CD14-positive monocyte (primary cell): ENCODE measurements around the gene CAMK1D. TPM values are rescaled to one million over a fixed set of nuclear protein-coding genes. Genes with fewer than 3 reads are reported as not detected.

ENCODE experiments used
- DNase-seq, 3 donors: peaks; one replicate each; pipeline ENCODE4 v3.0.0-alpha.2; 2011 to 2022
- H2AFZ ChIP-seq: 2 replicates; pipeline ENCODE4 v1.6.0; 2012; ENCODE audit warnings: mild to moderate bottlenecking, low read depth, low read length, inconsistent platforms; ENCODE audit not compliant: insufficient read depth, poor library complexity, severe bottlenecking
- H3K27ac ChIP-seq, 2 donors: 1 replicate in 1 of 2; 2 replicates in 1 of 2; pipeline ENCODE4 v1.5.1; 2012 to 2013; ENCODE audit warnings: low read length in 2 of 2, control low read depth in 1 of 2, inconsistent platforms in 1 of 2, low read depth in 1 of 2, mild to moderate bottlenecking in 1 of 2
- H3K27me3 ChIP-seq, 2 donors: one replicate each; pipeline versions ENCODE4 v1.6.0 to v1.6.1; 2011 to 2013; ENCODE audit warnings: low read length in 2 of 2; ENCODE audit not compliant: control insufficient read depth in 2 of 2, insufficient read depth in 2 of 2
- H3K36me3 ChIP-seq, 2 donors: replicated peaks in 1 of 2; 1 replicate in 1 of 2; 2 replicates in 1 of 2; pipeline versions ENCODE4 v1.5.1 to v1.6.1; 2012 to 2013; ENCODE audit warnings: low read length in 2 of 2, control low read depth in 1 of 2, inconsistent platforms in 1 of 2, mild to moderate bottlenecking in 1 of 2; ENCODE audit not compliant: insufficient read depth in 2 of 2, control insufficient read depth in 1 of 2
- H3K4me1 ChIP-seq, 2 donors: 1 replicate in 1 of 2; 2 replicates in 1 of 2; pipeline versions ENCODE4 v1.5.1 to v1.6.1; 2012 to 2013; ENCODE audit warnings: low read length in 2 of 2, control low read depth in 1 of 2, inconsistent platforms in 1 of 2, mild to moderate bottlenecking in 1 of 2, moderate library complexity in 1 of 2; ENCODE audit not compliant: insufficient read depth in 2 of 2, control insufficient read depth in 1 of 2
- H3K4me2 ChIP-seq: replicated peaks from 2 replicates; pipeline ENCODE3; 2012; ENCODE audit warnings: low read length, moderate library complexity, mild to moderate bottlenecking; ENCODE audit not compliant: poor library complexity, severe bottlenecking; ENCODE audit errors: extremely low read depth
- H3K4me3 ChIP-seq, 3 experiments: fragments of 200-600 bp in 1 of 3; sonication (generic) in 1 of 3; replicated peaks in 1 of 3; 1 replicate in 2 of 3; 2 replicates in 1 of 3; pipeline ENCODE4 v1.5.1; 2011 to 2013; ENCODE audit warnings: low read length in 3 of 3, mild to moderate bottlenecking in 3 of 3, control low read depth in 2 of 3, low read depth in 2 of 3, inconsistent platforms in 1 of 3, moderate library complexity in 1 of 3
- H3K79me2 ChIP-seq: 2 replicates; pipeline ENCODE4 v1.6.0; 2012; ENCODE audit warnings: mild to moderate bottlenecking, control low read depth, inconsistent platforms, low read length, moderate library complexity; ENCODE audit not compliant: insufficient read depth
- H3K9ac ChIP-seq: 2 replicates; pipeline ENCODE4 v1.6.0; 2017; ENCODE audit warnings: low read length, mild to moderate bottlenecking; ENCODE audit not compliant: insufficient read depth, poor library complexity, severe bottlenecking
- H3K9me3 ChIP-seq, 2 donors: replicated peaks in 1 of 2; 1 replicate in 1 of 2; 2 replicates in 1 of 2; pipeline versions ENCODE4 v1.5.1 to v1.6.1; 2012 to 2013; ENCODE audit warnings: low read length in 2 of 2, control low read depth in 1 of 2; ENCODE audit not compliant: control insufficient read depth in 1 of 2, insufficient read depth in 1 of 2
- H4K20me1 ChIP-seq: 2 replicates; pipeline ENCODE4 v1.6.0; 2012; ENCODE audit warnings: mild to moderate bottlenecking, low read length, control low read depth, moderate library complexity; ENCODE audit not compliant: insufficient read depth
- H3K27ac Mint-ChIP-seq, 7 donors: one replicate each; pipeline ENCODE4 v1.8.0; 2020; ENCODE audit warnings: mild to moderate bottlenecking in 7 of 7, mixed read lengths in 7 of 7, moderate library complexity in 6 of 7, inconsistent platforms in 2 of 7
- H3K27me3 Mint-ChIP-seq, 3 donors: one replicate each; pipeline ENCODE4 v1.8.0; 2021 to 2022; ENCODE audit warnings: low read depth in 3 of 3, mild to moderate bottlenecking in 3 of 3, mixed read lengths in 3 of 3, moderate library complexity in 3 of 3, inconsistent platforms in 1 of 3
- H3K36me3 Mint-ChIP-seq, 2 donors: one replicate each; pipeline ENCODE4 v1.8.0; 2020; ENCODE audit warnings: mixed read lengths in 2 of 2, inconsistent platforms in 1 of 2, mild to moderate bottlenecking in 1 of 2
- H3K4me1 Mint-ChIP-seq: one replicate; pipeline ENCODE4 v1.8.0; 2020; ENCODE audit warnings: mild to moderate bottlenecking, mixed read lengths
- H3K4me3 Mint-ChIP-seq, 2 donors: one replicate each; pipeline ENCODE4 v1.8.0; 2020; ENCODE audit warnings: mild to moderate bottlenecking in 2 of 2, mixed read lengths in 2 of 2, moderate library complexity in 1 of 2
- H3K9me3 Mint-ChIP-seq, 7 donors: one replicate each; pipeline ENCODE4 v1.8.0; 2020 to 2022; ENCODE audit warnings: mixed read lengths in 7 of 7, mild to moderate bottlenecking in 6 of 7, moderate library complexity in 6 of 7, inconsistent platforms in 2 of 7
- WGBS: methylation state at CpG from one replicate; pipeline ENCODE4 v1.1.5; 2013; ENCODE audit warnings: missing lambda C conversion rate; ENCODE audit not compliant: insufficient coverage; 5-methylcytosine and 5-hydroxymethylcytosine counted together
- intact Hi-C, 2 donors: fragments of 100-400 bp; cut with micrococcal nuclease; formaldehyde crosslinking; loops; one replicate each; pipeline versions ENCODE4 v1.15.0 to v1.15.1; 2023
- polyA plus RNA-seq, 3 donors: library from polyadenylated mRNA; depleted of rRNA in 1 of 3; unstranded in 2 of 3; stranded (reverse) in 1 of 3; fragments of 300-500 nt in 2 of 3; fragments of >200 nt in 1 of 3; fragmentation: Illumina TruSeq in 2 of 3; gene quantifications; 1 replicate in 2 of 3; 2 replicates in 1 of 3; pipeline ENCODE4 v1.2.3, GENCODE V29; 2012 to 2021
- TF ChIP-seq, protein P1 (sequence below): fragments of 200-600 bp; IDR thresholded peaks from one replicate; pipeline ENCODE4 v1.8.0; 2022; ENCODE audit warnings: antibody characterized with exemption, mild to moderate bottlenecking

The CAMK1D gene
- polyA plus RNA-seq, 3 donors, result 6.7 to 11.8 (median 7.1) TPM

DNA sequence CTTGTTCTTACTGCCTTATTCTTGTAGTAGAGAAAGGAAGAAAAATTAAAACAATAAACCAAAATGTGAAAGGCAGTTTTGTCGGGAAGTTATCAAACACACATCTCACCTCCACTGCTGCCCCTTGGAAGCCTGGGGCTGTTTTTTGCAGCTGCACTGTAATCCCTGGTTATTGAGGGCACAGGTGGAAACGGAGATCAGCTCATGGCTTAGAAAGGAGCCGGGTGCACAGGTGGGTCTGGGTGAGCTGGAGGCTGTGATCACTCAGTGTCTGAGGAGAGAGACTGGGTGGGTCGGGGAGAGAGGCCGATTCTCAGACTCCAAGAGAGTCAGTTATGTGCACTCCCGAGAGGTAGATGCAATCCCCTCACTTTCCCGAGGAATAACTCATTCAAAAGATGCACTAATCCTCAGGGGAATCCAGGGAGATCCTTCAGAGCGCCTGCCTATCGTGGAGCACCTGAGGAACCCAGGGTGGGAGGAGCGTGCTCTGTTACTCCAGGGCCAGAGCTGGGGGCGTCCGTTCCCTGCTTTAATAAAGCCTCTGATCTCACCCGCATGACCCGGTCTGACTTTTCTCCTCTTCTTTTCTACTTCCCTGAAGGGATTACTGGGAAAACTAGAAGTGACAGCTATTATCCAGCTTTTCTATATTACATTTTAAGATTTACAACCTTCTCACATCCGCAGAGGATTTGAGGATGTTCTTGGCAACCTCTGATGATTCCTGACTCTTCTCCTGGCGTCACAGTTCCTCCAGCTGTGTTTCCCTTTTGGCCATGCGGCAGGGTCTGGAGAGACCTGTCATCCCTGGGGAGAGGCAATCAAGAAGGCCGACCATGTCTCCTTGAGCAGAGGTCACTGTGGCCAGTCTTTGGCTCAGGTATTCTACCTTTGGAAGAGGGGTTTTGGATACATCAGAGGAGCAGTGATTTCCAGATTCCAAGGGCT, 82.1 kb downstream of the CAMK1D start:
- H3K9me3 Mint-ChIP-seq, result peaks cover 0 to 2% (median 0%) of the 10 kb centered on the region in 7 donors
- H3K27ac Mint-ChIP-seq, result no peak overlapping the region
- no peaks in the 10 kb centered on the region for H3K4me1 Mint-ChIP-seq
- H2AFZ ChIP-seq, result no peak overlapping the region
- no peak overlapping the region for H3K4me3 ChIP-seq
- DNase-seq, result no peak
- H3K9me3 ChIP-seq, result no peaks in the 10 kb centered on the region
- H3K27ac ChIP-seq, result no peak overlapping the region
- H3K4me3 Mint-ChIP-seq, result no peak overlapping the region
- H4K20me1 ChIP-seq, result peaks cover 86% of the 10 kb centered on the region
- no peaks in the 10 kb centered on the region for H3K27me3 ChIP-seq
- no peak overlapping the region for H3K4me2 ChIP-seq
- TF ChIP-seq, protein P1, sequence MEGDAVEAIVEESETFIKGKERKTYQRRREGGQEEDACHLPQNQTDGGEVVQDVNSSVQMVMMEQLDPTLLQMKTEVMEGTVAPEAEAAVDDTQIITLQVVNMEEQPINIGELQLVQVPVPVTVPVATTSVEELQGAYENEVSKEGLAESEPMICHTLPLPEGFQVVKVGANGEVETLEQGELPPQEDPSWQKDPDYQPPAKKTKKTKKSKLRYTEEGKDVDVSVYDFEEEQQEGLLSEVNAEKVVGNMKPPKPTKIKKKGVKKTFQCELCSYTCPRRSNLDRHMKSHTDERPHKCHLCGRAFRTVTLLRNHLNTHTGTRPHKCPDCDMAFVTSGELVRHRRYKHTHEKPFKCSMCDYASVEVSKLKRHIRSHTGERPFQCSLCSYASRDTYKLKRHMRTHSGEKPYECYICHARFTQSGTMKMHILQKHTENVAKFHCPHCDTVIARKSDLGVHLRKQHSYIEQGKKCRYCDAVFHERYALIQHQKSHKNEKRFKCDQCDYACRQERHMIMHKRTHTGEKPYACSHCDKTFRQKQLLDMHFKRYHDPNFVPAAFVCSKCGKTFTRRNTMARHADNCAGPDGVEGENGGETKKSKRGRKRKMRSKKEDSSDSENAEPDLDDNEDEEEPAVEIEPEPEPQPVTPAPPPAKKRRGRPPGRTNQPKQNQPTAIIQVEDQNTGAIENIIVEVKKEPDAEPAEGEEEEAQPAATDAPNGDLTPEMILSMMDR, result no peak
- 93% methylated on average over 8 of the region's 18 CpGs for WGBS
- no peaks in the 10 kb centered on the region for H3K36me3 Mint-ChIP-seq
- H3K79me2 ChIP-seq, result no peaks in the 10 kb centered on the region
- H3K4me1 ChIP-seq, result no peaks in the 10 kb centered on the region
- H3K9ac ChIP-seq, result no peak overlapping the region
- intact Hi-C loops, result no loop called here
- H3K36me3 ChIP-seq, result no peaks in the 10 kb centered on the region
- H3K27me3 Mint-ChIP-seq, result peaks cover 1 to 11% (median 3%) of the 10 kb centered on the region in 3 donors

DNA sequence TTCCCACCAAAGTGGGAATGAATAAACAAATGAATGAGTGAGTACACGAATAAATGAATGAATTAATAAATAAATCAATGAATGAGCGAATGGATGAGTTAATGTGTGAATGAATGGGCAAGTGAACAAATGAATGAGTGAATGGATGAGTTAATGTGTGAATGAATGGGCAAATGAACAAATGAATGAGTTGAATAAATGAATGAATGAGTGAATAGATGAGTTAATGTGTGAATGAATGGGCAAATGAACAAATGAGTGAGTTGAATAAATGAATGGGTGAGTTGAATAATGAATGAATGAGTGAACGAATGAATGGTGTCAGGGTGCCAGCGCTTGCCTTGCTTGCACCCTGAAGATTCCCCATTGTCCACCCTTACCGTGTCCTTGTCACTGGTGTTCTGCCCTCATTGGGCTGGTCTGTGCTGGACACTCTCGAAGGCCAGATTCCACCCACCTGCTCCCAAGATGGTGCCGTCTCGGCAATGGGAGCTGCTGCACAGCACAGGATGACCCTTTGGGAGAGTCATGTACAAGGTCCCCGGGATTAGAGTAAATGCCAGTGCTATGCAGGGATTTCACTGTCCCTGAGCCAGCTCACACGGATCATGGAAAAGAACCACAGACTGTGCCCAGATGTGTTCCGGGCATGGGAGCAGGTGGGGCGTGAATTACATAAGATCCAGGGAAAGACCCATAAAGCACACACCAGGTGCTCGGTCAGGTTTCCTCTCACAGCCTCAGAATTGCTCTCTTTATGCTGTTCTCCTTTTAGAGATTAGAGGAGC, 83.2 kb downstream of the CAMK1D start:
- Mint-ChIP-seq H3K36me3 (no peaks in the 10 kb centered on the region), H3K4me3 (no peak overlapping the region), H3K9me3 (peaks cover 0 to 2% (median 0%) of the 10 kb centered on the region in 7 donors), H3K27me3 (peaks cover 1 to 12% (median 3%) of the 10 kb centered on the region in 3 donors), H3K27ac (no peak overlapping the region), H3K4me1 (no peaks in the 10 kb centered on the region)
- H3K4me3 ChIP-seq, result no peak overlapping the region
- 99% methylated on average over 8 of the region's 13 CpGs for WGBS
- TF ChIP-seq, protein P1, result no peak
- DNase-seq, result no peak
- peaks cover 84% of the 10 kb centered on the region for H4K20me1 ChIP-seq
- no peaks in the 10 kb centered on the region for H3K4me1 ChIP-seq
- no peaks in the 10 kb centered on the region for H3K79me2 ChIP-seq
- no peaks in the 10 kb centered on the region for H3K36me3 ChIP-seq
- intact Hi-C loops, result no loop called here
- no peaks in the 10 kb centered on the region for H3K27me3 ChIP-seq
- no peaks in the 10 kb centered on the region for H3K9me3 ChIP-seq
- no peak overlapping the region for H3K9ac ChIP-seq
- H2AFZ ChIP-seq, result no peak overlapping the region
- H3K27ac ChIP-seq, result no peak overlapping the region
- H3K4me2 ChIP-seq, result no peak overlapping the region
